ENCODE results near the gene SRSF9.
A peak's percentile ranks its signal among the peaks of the same experiment; 100 is the strongest.
"Not testable (repeated sequence)": the region's sequence is repeated elsewhere in the genome, so short reads cannot be mapped to it uniquely, and the experiment has no call there.

SRSF9 gene

GRCh38 chr12:120447992-120448391 lies 21.6 kb downstream of the SRSF9 start:
- DNase-seq (ENCODE audit: low read depth): no peak

GRCh38 chr12:120446844-120447178 lies 22.7 kb downstream of the SRSF9 start:
- DNase-seq (ENCODE audit: low read depth): not testable (repeated sequence)

GRCh38 chr12:120445911-120446843 lies 23.4 kb downstream of the SRSF9 start, which contains the start of the genes GATC and TRIAP1:
Gene GATC, plus strand, starts transcription at chr12:120446444. Its CDS starts 37 bp downstream, at chr12:120446481.
Gene TRIAP1, minus strand, starts transcription at chr12:120446384. Its CDS starts 12 bp downstream, at chr12:120446372.
- peak; percentile 71 for DNase-seq (ENCODE audit: low read depth)

GRCh38 chr12:120444676-120445075 lies 24.9 kb downstream of the SRSF9 start:
- DNase-seq (ENCODE audit: low read depth): no peak

- peak; percentile 59 for DNase-seq (ENCODE audit: low read depth)
Observed at GRCh38 chr12:120439646-120440247, 29.8 kb downstream of the SRSF9 start.

- DNase-seq (ENCODE audit: low read depth): no peak
Observed at GRCh38 chr12:120438495-120439198, 30.9 kb downstream of the SRSF9 start.

- peak; percentile 98 for DNase-seq (ENCODE audit: low read depth)
Observed at GRCh38 chr12:120437735-120438494, 31.6 kb downstream of the SRSF9 start, which contains the start of gene COX6A1. Gene COX6A1, plus strand, starts transcription at chr12:120438113. Its CDS starts 14 bp downstream, at chr12:120438127.

- no peak for DNase-seq (ENCODE audit: low read depth)
Observed at GRCh38 chr12:120432772-120433525, 36.6 kb downstream of the SRSF9 start.

- no peak for DNase-seq (ENCODE audit: low read depth)
Observed at GRCh38 chr12:120429368-120429767, 40.2 kb downstream of the SRSF9 start.

GRCh38 chr12:120428597-120429229 lies 40.8 kb downstream of the SRSF9 start:
- no peak for DNase-seq (ENCODE audit: low read depth)

- DNase-seq (ENCODE audit: low read depth): no peak
Observed at GRCh38 chr12:120425797-120426196, 43.8 kb downstream of the SRSF9 start.

GRCh38 chr12:120422892-120423456 lies 46.6 kb downstream of the SRSF9 start:
- DNase-seq (ENCODE audit: low read depth): no peak

- no peak for DNase-seq (ENCODE audit: low read depth)
Observed at GRCh38 chr12:120421701-120422100, 47.8 kb downstream of the SRSF9 start.

GRCh38 chr12:120417917-120418580 lies 51.5 kb downstream of the SRSF9 start:
- no peak for DNase-seq (ENCODE audit: low read depth)

GRCh38 chr12:120416490-120417216 lies 52.9 kb downstream of the SRSF9 start:
- DNase-seq (ENCODE audit: low read depth): no peak

- no peak for DNase-seq (ENCODE audit: low read depth)
Observed at GRCh38 chr12:120413901-120414695, 55.5 kb downstream of the SRSF9 start.

- DNase-seq (ENCODE audit: low read depth): no peak
Observed at GRCh38 chr12:120412421-120412820, 57.1 kb downstream of the SRSF9 start.
